Keratinocyte (primary cell): ENCODE data around the gene TNFSF11.

Experiments
- CTCF ChIP-seq, 3 experiments: IDR thresholded peaks in 1 of 3; conservative IDR thresholded peaks in 1 of 3; optimal IDR thresholded peaks in 1 of 3; 2 replicates in 2 of 3; 3 replicates in 1 of 3; pipeline versions ENCODE3 to v1.5.1; 2011; ENCODE audit warnings: low read length in 3 of 3, mild to moderate bottlenecking in 3 of 3, moderate library complexity in 2 of 3, control low read depth in 1 of 3, inconsistent platforms in 1 of 3; ENCODE audit not compliant: insufficient read depth in 2 of 3; ENCODE audit errors: extremely low read depth in 1 of 3
- EZH2 ChIP-seq: IDR thresholded peaks from one replicate; pipeline ENCODE4 v1.6.1; 2012; ENCODE audit warnings: inconsistent platforms, mild to moderate bottlenecking, low read length, moderate library complexity

GRCh38 chr13:42628666-42629065 is 54.7 kb downstream of the TNFSF11 start:
- TF ChIP-seq CTCF (optimal IDR thresholded peaks at IDR 0.05 in 1 of 3, IDR thresholded peaks at IDR 0.05 in 1 of 3, conservative IDR thresholded peaks at IDR 0.05 in 1 of 3; ENCODE audit: extremely low read depth in 1 of 3, insufficient read depth in 2 of 3, low read length in 3 of 3) (no peak), EZH2 (no peak)
